Bronchial epithelial cell (primary cell): ENCODE data around the gene UNKL. TPM values are rescaled to one million over a fixed set of nuclear protein-coding genes. Genes with fewer than 3 reads are reported as not detected.

ENCODE experiments used
- DNase-seq: peaks from one replicate; pipeline ENCODE4 v3.0.0-alpha.2; 2010; ENCODE audit warnings: low read depth
- FAIRE-seq: peaks from 2 replicates; lab custom pipeline; 2011; peaks lifted over from hg19 to GRCh38; lab: Jason Lieb, UNC
- H3K27me3 ChIP-seq: 2 replicates; pipeline ENCODE4 v1.5.1; 2011; ENCODE audit warnings: low read length; ENCODE audit not compliant: control insufficient read depth, insufficient read depth
- H3K36me3 ChIP-seq: 2 replicates; pipeline ENCODE4 v1.5.1; 2011; ENCODE audit warnings: low read length; ENCODE audit not compliant: control insufficient read depth, insufficient read depth
- H3K4me3 ChIP-seq: 2 replicates; pipeline ENCODE4 v1.5.1; 2011; ENCODE audit warnings: mild to moderate bottlenecking, low read depth, low read length, control low read depth
- total RNA-seq: library from RNA; depleted of rRNA; stranded (reverse); fragments of >200 nt; gene quantifications from 2 replicates; pipeline ENCODE4 v1.2.1, GENCODE V29; 2014
- TF ChIP-seq, protein P1 (sequence below): IDR thresholded peaks from 2 replicates; pipeline ENCODE4 v1.5.1; 2011; ENCODE audit warnings: mild to moderate bottlenecking, moderate library complexity, low read length, control low read depth, inconsistent platforms; ENCODE audit not compliant: insufficient read depth, severe bottlenecking

UNKL gene
- total RNA-seq, 1 donor from 2014 or later, result 2.4 TPM

DNA sequence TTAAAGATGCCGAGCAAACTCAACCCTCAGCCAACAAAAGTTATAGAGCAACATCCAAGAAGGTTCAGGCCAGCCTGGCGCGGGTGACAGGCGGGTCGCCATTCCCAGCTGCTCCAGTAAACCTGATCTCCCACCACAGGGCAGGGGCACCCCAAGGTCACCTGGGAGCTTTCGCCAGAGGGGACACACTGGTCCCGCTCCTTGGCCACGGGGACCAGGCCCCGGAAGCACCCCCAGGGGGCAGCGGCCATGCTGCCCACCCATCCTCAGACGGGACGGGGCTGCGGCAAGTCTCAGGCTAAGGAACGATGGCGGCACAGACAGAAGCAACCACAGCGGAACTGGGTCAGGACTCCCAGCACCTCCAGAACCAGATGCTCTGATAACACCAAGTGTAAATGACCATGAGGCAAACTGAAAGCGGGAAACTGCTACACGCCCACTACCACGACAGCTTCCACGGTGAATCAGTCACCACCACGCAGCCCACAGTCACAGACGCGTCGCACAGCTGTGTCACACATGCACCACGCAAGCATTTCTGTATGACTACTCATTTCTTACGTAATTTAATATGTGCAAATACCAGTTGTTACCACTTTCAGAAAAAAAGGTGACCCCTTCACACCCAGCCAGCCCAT, 44.0 kb upstream of the UNKL start:
- peak; percentile 8 for DNase-seq
- H3K36me3 ChIP-seq, result peaks cover 6% of the 10 kb centered on the region
- FAIRE-seq, result peak; percentile 82
- H3K4me3 ChIP-seq, result no peak overlapping the region
- H3K27me3 ChIP-seq, result no peaks in the 10 kb centered on the region
- TF ChIP-seq, protein P1, sequence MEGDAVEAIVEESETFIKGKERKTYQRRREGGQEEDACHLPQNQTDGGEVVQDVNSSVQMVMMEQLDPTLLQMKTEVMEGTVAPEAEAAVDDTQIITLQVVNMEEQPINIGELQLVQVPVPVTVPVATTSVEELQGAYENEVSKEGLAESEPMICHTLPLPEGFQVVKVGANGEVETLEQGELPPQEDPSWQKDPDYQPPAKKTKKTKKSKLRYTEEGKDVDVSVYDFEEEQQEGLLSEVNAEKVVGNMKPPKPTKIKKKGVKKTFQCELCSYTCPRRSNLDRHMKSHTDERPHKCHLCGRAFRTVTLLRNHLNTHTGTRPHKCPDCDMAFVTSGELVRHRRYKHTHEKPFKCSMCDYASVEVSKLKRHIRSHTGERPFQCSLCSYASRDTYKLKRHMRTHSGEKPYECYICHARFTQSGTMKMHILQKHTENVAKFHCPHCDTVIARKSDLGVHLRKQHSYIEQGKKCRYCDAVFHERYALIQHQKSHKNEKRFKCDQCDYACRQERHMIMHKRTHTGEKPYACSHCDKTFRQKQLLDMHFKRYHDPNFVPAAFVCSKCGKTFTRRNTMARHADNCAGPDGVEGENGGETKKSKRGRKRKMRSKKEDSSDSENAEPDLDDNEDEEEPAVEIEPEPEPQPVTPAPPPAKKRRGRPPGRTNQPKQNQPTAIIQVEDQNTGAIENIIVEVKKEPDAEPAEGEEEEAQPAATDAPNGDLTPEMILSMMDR, result no peak

DNA sequence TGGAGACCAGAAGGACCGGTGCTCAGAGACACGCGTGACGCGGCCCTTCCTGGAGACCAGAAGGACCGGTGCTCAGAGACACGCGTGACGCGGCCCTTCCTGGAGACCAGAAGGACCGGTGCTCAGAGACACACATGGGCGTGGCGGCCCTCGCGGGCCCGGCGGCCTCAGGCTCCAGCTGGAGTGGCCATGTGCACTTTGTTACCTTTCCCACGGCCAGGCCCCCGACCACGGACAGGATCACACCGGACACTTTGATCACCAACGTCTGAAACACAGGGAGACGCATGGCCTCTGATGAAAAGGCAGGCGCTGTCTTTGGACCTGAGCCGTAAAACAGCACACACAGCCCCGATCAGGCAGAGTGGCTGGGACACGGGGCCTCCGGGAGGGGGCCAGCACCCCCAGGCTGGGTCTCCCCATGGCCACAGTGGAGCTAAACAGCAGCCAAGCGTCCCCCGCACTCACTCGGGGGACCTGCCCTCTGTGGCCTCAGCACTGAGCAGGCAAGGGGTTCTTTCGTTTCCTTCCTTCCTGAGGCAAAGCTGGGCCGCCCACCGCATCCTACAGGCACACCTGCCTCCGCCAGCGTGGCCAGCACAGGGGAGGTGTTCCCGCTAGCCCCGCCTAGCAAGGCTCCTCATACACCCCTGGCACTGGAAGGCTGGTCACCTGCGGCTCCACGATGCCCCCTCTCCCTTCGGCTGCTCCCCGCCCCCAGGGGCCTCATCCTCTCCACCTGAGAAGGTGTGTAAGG, 43.2 kb upstream of the UNKL start:
- Histone ChIP-seq H3K4me3 (no peak overlapping the region), H3K36me3 (peaks cover 6% of the 10 kb centered on the region), H3K27me3 (no peaks in the 10 kb centered on the region)
- DNase-seq (no peak), FAIRE-seq (no peak)
- TF ChIP-seq, protein P1, result no peak

DNA sequence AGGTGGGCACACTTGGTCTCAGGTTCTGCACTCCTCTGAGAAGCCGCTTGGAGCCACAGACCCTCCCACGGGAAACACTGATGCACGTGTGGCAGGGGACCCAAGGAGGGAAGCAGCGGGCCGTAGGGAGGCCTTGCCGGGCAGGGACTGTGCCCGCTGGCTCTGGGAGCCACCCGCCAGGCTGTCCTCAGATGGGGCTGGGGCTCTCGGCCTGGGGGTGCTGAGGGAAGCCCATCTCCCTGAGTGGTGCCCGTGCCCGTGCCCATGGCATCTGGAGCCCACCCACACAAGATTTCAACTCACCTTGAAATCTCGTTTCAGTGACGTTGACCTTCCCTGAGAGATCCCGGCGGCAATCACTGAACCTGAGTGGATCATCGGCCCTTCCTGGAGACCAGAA, 42.4 kb upstream of the UNKL start:
- no peak for DNase-seq
- no peak for FAIRE-seq
- peaks cover 6% of the 10 kb centered on the region for H3K36me3 ChIP-seq
- no peak overlapping the region for H3K4me3 ChIP-seq
- no peaks in the 10 kb centered on the region for H3K27me3 ChIP-seq
- TF ChIP-seq, protein P1, result no peak

DNA sequence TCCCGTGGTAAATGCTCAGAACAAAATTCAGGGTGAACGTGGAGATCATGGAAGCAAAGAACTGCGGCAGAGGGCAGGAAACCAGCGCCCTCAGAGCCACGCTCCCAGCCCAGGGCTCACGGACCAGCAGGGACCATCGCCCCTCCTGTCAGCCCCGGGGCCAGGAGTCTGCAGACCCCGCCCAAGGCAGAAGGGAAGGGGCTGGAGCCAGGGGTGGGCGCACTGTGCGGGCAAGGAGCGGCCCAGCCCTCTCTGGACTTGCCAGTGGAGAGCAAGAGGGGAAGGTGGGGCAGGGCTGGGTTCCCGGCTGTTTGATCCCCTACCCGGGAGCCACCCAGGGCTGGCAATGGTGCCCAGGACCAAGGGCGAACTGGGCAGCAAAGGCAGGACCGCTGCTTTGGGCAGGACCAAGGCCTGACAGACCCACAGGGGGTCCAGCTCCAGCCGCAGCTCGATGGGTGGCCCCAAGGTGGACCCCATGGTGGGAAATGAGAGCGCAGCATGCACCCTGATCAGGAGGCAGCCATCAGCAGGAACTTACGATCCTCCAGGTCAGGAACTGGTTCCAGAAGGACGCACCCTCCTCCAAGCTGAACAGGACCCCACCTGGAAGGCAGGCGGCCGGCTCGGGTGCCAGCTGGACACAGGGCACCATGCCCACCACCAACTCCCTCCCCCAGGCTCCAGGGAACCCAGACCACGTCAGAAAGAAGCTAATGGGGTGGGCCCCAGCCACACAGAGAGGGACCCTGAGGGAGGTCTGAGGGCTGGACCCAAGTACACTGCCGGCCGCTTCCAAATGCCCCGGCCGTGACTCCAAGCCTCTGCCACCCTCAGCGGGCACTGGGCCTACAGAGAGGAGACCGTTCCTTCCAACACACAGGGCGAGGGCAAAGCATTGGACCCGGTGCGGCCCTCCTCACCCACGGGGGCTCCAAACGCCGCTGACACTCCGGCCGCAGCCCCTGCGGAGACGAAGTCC, 41.0 kb upstream of the UNKL start:
- peaks cover 4% of the 10 kb centered on the region for H3K36me3 ChIP-seq
- DNase-seq (no peak), FAIRE-seq (no peak)
- no peak overlapping the region for H3K4me3 ChIP-seq
- TF ChIP-seq, protein P1, result no peak
- no peaks in the 10 kb centered on the region for H3K27me3 ChIP-seq

DNA sequence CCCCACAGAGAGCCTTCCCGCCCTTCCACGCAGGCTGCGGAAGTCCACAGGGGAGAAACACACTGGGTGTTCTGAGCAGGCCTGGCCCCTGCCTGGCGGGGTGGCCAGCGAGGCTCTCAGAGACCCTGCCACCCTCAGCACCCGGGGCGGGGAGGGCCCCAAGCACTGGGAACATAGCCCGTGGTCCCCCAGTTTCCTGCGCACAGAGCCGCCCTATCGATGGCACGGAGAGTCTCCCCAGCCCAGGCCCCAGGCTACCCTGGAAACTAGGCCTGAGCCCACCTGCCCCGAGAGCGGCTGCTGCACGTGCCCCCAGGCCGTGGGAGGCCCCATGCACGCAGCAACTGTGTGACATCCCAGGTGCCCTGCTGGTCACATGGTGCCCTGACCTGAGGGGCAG, 40.1 kb upstream of the UNKL start:
- DNase-seq, result no peak
- no peaks in the 10 kb centered on the region for H3K27me3 ChIP-seq
- H3K36me3 ChIP-seq, result peaks cover 6% of the 10 kb centered on the region
- TF ChIP-seq, protein P1, result no peak
- no peak for FAIRE-seq
- no peak overlapping the region for H3K4me3 ChIP-seq
